ENCODE results near the gene ADGB.

Gene ADGB

DNA sequence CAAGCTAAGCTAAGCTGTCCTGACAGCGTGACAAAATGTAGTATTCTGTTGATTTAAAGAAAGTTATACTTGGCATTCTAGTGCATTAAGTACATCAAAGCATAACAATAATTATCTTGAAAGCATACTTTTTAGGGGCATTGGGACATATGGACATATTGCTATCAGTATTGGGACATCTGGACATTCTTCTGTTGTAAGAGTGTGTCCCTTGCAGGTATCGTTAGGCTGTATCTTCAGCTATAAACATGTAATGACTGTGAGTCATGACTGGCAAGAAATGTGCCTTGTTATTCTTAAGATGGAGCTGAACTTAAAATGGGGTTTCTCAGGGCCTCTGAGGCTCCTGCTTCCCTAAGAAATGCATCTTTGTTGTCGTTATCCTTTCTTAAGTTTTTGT lies 74.3 kb downstream of the ADGB start:
- H3K36me3 ChIP-seq (replicated peaks; ENCODE audit: low read depth, low read length) = no peaks in the 10 kb centered on the region
- no peaks in the 10 kb centered on the region for H3K4me1 ChIP-seq (ENCODE audit: low read length)
- H3K79me2 ChIP-seq (ENCODE audit: low read length) = no peaks in the 10 kb centered on the region
- no peaks in the 10 kb centered on the region for H3K27me3 ChIP-seq (ENCODE audit: low read depth, low read length)
- H2AFZ ChIP-seq (ENCODE audit: low read depth, low read length) = no peak overlapping the region
- H3K9ac ChIP-seq (ENCODE audit: low read length) = no peak overlapping the region
- TF ChIP-seq EZH2phosphoT487 (IDR thresholded peaks at IDR 0.05; ENCODE audit: low read depth) = no peak
- TF ChIP-seq, protein P1, sequence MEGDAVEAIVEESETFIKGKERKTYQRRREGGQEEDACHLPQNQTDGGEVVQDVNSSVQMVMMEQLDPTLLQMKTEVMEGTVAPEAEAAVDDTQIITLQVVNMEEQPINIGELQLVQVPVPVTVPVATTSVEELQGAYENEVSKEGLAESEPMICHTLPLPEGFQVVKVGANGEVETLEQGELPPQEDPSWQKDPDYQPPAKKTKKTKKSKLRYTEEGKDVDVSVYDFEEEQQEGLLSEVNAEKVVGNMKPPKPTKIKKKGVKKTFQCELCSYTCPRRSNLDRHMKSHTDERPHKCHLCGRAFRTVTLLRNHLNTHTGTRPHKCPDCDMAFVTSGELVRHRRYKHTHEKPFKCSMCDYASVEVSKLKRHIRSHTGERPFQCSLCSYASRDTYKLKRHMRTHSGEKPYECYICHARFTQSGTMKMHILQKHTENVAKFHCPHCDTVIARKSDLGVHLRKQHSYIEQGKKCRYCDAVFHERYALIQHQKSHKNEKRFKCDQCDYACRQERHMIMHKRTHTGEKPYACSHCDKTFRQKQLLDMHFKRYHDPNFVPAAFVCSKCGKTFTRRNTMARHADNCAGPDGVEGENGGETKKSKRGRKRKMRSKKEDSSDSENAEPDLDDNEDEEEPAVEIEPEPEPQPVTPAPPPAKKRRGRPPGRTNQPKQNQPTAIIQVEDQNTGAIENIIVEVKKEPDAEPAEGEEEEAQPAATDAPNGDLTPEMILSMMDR (IDR thresholded peaks at IDR 0.05; ENCODE audit: low read depth, low read length) = no peak
- no peak overlapping the region for H3K27ac ChIP-seq (ENCODE audit: low read length)
- H3K4me3 ChIP-seq (ENCODE audit: low read length) = no peak overlapping the region
- no peaks in the 10 kb centered on the region for H3K9me3 ChIP-seq (ENCODE audit: insufficient read depth, low read length)
- H3K4me2 ChIP-seq (ENCODE audit: low read length) = no peak overlapping the region
- H4K20me1 ChIP-seq (ENCODE audit: insufficient read depth, low read length) = no peaks in the 10 kb centered on the region

DNA sequence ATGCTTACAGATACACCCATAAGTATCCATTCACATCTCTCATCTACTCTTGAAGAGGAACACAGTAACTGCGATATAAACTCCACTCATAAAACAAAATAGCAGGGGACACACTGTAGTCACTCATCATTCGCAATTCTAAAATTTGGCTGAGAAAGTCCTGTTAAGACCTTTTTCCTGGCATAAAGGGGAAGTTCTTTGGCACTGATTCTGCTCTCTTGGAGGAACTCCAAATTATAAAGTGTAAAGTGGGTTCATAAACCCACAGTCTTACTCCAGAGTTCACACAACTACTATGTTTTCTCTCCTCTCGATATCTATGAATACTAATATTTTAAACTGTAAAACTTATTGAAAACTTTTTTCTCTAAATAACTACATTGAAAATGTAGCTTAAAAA lies 80.6 kb downstream of the ADGB start:
- no peaks in the 10 kb centered on the region for H3K9me3 ChIP-seq (ENCODE audit: insufficient read depth, low read length)
- no peak overlapping the region for H3K4me2 ChIP-seq (ENCODE audit: low read length)
- no peak for TF ChIP-seq EZH2phosphoT487 (IDR thresholded peaks at IDR 0.05; ENCODE audit: low read depth)
- TF ChIP-seq, protein P1 (IDR thresholded peaks at IDR 0.05; ENCODE audit: low read depth, low read length) = no peak
- H3K79me2 ChIP-seq (ENCODE audit: low read length) = no peaks in the 10 kb centered on the region
- H2AFZ ChIP-seq (ENCODE audit: low read depth, low read length) = no peak overlapping the region
- no peaks in the 10 kb centered on the region for H3K4me1 ChIP-seq (ENCODE audit: low read length)
- H3K27me3 ChIP-seq (ENCODE audit: low read depth, low read length) = no peaks in the 10 kb centered on the region
- H4K20me1 ChIP-seq (ENCODE audit: insufficient read depth, low read length) = no peaks in the 10 kb centered on the region
- no peak overlapping the region for H3K4me3 ChIP-seq (ENCODE audit: low read length)
- H3K9ac ChIP-seq (ENCODE audit: low read length) = no peak overlapping the region
- H3K27ac ChIP-seq (ENCODE audit: low read length) = no peak overlapping the region
- no peaks in the 10 kb centered on the region for H3K36me3 ChIP-seq (replicated peaks; ENCODE audit: low read depth, low read length)

DNA sequence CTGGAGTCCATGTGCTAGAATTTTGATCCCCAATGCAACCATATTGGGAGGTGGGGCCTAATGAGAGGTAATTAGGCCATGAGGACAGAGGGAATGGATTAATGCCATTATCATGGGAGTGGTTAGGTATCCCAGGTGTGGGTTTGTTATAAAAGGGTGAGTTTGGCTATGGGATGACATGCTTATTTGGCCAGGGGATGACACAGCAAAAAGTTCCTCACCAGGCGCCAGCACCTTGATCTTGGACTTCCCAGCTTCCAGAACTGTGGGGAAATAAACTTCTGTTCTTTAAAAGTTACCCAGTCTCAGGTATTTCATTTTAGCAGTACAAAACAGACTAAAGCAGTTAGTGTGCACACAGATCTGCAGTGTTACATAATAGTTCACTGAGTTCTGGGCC lies 84.1 kb downstream of the ADGB start:
- Histone ChIP-seq H3K4me1 (ENCODE audit: low read length) (no peaks in the 10 kb centered on the region), H3K4me2 (ENCODE audit: low read length) (no peak overlapping the region), H3K36me3 (replicated peaks; ENCODE audit: low read depth, low read length) (no peaks in the 10 kb centered on the region), H3K79me2 (ENCODE audit: low read length) (no peaks in the 10 kb centered on the region), H3K9ac (ENCODE audit: low read length) (no peak overlapping the region), H3K27ac (ENCODE audit: low read length) (no peak overlapping the region), H3K9me3 (ENCODE audit: insufficient read depth, low read length) (no peaks in the 10 kb centered on the region), H3K4me3 (ENCODE audit: low read length) (no peak overlapping the region), H4K20me1 (ENCODE audit: insufficient read depth, low read length) (no peaks in the 10 kb centered on the region), H2AFZ (ENCODE audit: low read depth, low read length) (no peak overlapping the region), H3K27me3 (ENCODE audit: low read depth, low read length) (no peaks in the 10 kb centered on the region)
- TF ChIP-seq EZH2phosphoT487 (IDR thresholded peaks at IDR 0.05; ENCODE audit: low read depth) = no peak
- TF ChIP-seq, protein P1 (IDR thresholded peaks at IDR 0.05; ENCODE audit: low read depth, low read length) = no peak

DNA sequence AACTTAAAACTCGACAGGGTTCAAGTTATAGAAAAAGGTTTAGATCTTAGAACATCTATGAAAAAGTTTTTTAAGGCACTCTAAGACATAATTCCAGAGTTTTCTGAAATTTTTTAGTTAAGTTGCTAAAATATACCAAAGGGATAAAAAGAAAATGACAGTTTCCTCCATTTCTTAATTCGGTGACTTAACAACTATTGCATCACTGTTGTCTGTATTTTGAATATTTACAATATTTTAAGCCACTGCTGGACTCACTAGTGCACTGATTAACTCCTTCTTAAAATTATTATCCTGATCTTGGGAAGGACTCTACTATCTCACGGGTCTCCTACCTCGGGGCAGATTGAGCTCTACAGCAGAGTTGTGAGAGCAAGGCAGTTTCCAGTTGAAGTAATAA lies 91.0 kb downstream of the ADGB start:
- TF ChIP-seq, protein P1 (IDR thresholded peaks at IDR 0.05; ENCODE audit: low read depth, low read length) = no peak
- no peak for TF ChIP-seq EZH2phosphoT487 (IDR thresholded peaks at IDR 0.05; ENCODE audit: low read depth)
- Histone ChIP-seq H3K9ac (ENCODE audit: low read length) (no peak overlapping the region), H2AFZ (ENCODE audit: low read depth, low read length) (no peak overlapping the region), H3K4me3 (ENCODE audit: low read length) (no peak overlapping the region), H4K20me1 (ENCODE audit: insufficient read depth, low read length) (no peaks in the 10 kb centered on the region), H3K9me3 (ENCODE audit: insufficient read depth, low read length) (no peaks in the 10 kb centered on the region), H3K4me1 (ENCODE audit: low read length) (no peaks in the 10 kb centered on the region), H3K36me3 (replicated peaks; ENCODE audit: low read depth, low read length) (no peaks in the 10 kb centered on the region), H3K4me2 (ENCODE audit: low read length) (no peak overlapping the region), H3K27ac (ENCODE audit: low read length) (no peak overlapping the region), H3K27me3 (ENCODE audit: low read depth, low read length) (no peaks in the 10 kb centered on the region), H3K79me2 (ENCODE audit: low read length) (no peaks in the 10 kb centered on the region)
